ENCODE data around the gene DYNC1H1.
"Not testable (repeated sequence)": the region's sequence is repeated elsewhere in the genome, so short reads cannot be mapped to it uniquely, and the experiment has no call there.

Gene DYNC1H1

DNA sequence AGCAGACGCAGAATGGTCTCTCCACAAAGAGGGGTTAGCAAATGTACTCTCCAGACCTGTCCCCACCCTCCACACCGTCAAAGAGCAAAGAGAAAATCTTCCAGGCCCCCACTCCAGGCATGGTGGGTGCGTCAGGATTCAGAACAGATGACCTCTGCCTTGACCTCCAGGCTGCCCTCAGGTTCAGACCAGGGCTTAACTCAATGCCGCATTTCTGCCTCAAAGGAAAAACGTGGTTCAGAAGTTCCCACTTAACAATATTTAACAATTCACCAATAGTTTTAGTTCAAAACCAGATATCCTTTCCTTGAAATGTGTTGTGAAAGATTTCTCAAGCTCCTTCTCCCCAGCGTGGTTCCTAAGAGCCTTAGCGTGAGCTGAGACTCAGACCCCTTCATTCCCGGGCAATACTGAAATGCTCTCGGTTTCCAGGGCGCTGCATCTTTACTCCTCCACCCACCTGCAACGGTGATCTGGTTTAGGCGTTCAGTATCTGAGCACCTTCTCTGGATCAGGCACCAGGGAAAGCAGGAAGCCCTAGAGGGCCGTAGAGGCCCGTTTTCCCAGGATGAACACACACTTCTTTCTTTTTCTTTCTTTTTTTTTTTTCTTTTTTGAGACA lies 99.5 kb downstream of the DYNC1H1 start:
- DNase-seq (ENCODE audit: low read depth in 2 of 2): no peak

DNA sequence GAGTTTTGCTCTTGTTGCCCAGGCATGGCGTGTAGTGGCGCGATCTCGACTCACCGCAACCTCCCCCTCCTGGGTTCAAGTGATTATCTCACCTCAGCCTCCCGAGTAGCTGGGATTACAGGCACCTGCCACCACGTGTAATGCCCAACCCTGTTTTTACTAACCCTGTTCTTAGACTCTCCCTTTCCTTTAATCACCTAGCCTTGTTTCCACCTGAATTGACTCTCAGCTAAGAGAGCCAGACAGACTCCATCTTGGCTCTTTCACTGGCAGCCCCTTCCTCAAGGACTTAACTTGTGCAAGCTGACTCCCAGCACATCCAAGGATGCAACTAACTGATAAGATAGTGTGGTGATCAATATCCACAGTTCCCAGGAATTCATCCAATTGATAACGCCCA lies 100.2 kb downstream of the DYNC1H1 start:
- DNase-seq (ENCODE audit: low read depth in 2 of 2): not testable (repeated sequence)

- DNase-seq (ENCODE audit: low read depth in 2 of 2): no peak
These were observed 101.7 kb downstream of the DYNC1H1 start for GRCh38 chr14:102066041-102066451.

DNA sequence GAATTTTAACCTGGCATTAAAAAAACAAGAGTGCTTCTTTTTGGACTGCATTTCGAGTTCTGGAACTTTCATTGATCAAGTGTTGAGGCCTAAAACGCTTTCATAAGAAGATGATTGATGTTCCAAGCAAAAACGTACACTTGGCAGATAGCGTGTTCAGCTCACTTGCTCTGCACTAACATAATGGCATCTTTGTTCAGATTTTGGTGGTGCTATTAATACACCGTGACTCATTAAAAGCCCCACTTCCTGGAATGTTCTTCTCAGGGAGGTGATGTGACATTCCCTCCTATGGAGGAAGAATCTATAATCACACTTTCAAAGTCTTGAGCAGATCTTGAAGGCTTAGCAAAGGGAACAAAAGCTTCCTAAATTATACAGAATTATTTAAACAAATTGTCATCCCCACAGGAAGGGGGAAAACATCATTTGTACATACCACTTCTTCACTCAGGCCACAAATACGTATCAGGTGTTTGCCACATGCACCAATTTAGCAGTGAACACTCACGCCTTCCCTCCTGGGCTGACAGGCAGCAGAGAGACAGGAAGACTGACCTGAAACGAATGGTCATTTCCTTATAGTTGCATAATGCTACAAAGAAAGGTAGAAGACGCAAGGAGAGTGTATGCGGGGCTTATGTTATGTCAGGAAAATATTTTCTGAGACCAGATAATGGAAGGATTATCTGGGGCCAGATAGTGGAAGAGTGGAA lies 107.1 kb downstream of the DYNC1H1 start:
- no peak for DNase-seq (ENCODE audit: low read depth in 2 of 2)

DNA sequence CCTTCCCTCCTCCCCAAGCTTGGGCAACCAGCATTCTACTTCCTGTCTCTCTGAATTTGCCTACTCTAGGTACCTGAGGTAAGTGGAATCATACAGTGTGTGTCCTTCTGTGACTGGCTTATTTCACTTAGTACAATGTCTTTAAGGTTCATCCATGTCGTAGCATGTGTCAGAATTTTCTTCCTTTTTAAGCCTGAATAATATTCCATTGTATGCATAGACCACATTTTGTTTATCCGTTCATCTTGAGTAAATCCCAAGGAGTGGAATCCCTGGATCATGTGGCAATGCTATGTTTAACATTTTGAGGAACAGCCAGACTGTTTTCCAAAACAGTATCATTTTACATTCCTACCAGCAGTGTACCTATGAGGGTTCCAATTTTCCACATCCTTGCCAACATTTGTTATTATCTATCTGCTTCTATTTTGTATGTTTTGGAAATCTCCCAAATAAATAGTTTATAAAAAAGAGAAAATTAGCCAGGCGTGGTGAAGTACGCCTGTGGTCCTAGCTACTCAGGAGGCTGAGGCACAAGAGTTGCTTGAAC lies 110.1 kb downstream of the DYNC1H1 start:
- DNase-seq (ENCODE audit: low read depth in 2 of 2): no peak

DNA sequence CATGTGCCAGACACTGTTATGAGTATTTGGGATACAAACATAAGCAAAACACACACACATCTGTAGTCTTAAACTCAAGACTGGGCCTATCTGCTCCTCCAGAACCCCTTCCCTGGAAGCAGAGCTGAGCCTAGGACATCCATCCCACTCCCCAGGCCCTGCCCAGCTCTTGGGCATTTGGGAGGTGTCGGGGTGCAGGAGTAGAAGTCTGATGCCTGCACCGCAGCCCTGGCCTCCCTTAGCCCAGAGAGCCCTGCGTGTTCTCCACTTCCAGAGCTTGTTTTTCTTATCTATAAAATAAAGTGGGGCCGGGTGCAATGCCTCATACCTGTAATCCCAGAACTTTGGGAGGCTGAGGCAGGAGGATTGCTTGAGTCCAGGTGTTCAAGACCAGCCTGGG lies 110.8 kb downstream of the DYNC1H1 start:
- DNase-seq (ENCODE audit: low read depth in 2 of 2): no peak

GRCh38 chr14:102077382-102077709 lies 113.0 kb downstream of the DYNC1H1 start:
- no peak for DNase-seq (ENCODE audit: low read depth in 2 of 2)

GRCh38 chr14:102078361-102078791 lies 114.0 kb downstream of the DYNC1H1 start:
- DNase-seq (ENCODE audit: low read depth in 2 of 2): not testable (repeated sequence)

DNA sequence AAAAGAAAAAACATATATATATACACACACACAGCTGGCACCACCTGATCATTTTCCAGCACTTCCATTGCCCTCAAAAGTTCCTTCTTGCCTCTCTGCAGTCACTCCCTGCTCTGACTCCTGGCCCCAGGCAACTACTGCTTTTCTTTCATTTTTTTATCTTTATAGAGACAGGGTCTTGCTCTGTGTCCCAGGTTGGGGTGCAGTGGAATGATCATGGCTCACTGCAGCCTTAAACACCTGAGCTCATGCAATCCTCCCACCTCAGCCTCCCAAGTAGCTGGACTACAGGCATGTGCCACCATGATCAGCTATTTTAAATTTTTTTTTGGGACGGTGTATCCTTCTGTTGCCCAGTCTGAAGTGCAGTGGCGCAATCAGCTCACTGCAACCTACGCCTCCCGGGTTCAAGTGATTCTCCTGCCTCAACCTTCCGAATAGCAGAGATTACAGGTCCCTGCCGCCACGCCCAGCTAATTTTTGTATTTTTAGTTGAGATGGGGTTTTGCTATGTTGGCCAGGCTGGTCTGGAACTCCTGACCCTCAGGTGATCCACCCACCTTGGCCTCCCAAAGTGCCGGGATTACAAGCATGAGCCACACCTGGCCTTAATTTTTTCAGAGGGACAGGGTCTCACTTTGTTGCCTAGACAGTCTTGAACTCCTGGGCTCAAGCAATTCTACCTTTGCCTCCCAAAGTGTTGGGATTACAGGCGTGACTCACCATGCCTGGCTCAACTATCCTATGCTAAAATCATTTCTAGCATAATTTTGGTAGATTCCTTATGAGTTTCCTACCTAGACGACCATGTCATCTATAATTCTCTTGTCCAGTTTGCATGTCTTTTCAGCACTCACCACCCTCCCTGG lies 114.7 kb downstream of the DYNC1H1 start:
- no peak for DNase-seq (ENCODE audit: low read depth in 2 of 2)

DNA sequence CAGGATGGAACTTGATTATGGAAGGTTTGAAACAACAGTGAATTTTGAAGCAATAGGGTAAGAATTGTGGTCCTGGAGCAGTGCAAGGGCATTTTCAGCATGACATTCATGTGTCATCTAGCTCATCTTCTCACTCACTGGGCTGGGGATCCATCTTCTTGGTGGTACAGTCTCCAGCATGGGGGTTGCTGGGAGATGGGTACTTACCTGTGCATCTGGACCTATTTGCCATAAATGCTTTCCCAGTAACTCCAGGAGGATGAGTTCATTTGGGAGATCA lies 115.3 kb downstream of the DYNC1H1 start:
- no peak for DNase-seq (ENCODE audit: low read depth in 2 of 2)

DNA sequence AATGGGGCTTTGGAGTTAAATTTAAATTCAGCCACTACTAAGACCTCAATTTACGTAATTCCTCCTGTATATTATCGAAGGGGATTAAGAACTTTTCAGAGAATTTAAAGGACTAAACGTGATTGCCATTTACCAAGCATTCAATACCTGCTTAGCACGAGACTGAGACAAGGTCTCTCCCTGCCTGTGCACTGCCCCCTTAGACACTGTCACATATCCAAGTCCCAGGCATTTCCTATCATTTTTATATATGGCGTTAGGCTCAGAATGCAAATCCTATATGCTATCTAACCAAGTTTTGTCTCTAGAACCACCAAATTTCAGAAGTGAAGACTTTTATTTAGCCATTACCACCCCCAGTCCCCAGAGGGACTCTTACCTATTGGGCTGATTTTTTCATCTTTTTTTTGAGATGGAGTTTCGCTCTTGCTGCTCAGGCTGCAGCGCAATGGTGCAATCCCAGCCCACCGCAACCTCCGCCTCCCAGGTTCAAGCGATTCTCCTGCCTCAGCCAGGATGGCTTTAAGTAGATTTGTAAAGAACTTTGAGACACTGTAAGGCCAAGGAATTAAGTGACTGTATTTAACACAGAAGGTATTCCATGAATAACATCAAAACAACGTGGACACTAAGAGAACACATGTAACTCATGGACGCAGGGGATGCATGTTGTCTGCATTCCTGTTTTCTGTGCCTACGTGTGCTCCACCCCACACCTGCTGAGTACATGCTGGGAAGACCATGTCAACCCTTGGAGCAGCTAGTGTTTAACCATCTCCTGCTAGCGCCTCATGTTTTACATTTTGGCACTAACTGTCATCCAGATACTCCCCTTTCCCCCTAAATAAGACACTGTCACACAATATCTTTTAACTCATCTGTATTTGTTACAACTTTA lies 116.1 kb downstream of the DYNC1H1 start:
- DNase-seq (ENCODE audit: low read depth in 2 of 2): no peak

GRCh38 chr14:102081231-102082080 lies 117.1 kb downstream of the DYNC1H1 start:
- DNase-seq (ENCODE audit: low read depth in 2 of 2): no peak

DNA sequence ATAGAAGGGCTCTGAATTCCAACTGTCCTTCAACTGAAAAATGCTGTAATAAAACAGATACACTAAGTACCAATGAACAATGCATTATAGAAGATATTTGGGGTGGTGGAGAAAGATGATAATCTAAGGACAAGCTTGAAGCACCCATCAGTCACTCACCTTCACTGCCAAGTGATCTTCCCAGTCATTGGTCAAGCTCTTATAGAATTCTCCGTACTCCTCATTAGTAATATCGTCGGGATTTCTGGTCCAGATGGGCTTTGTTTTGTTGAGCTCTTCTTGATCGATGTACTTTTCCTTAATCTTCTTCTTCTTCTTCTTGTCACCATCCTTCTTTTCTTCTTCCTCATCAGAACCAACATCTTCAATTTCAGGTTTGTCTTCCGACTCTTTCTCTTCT lies 120.1 kb downstream of the DYNC1H1 start:
- DNase-seq (ENCODE audit: low read depth in 2 of 2): not testable (repeated sequence)

GRCh38 chr14:102084931-102085330 lies 120.6 kb downstream of the DYNC1H1 start:
- DNase-seq (ENCODE audit: low read depth in 2 of 2): no peak

DNA sequence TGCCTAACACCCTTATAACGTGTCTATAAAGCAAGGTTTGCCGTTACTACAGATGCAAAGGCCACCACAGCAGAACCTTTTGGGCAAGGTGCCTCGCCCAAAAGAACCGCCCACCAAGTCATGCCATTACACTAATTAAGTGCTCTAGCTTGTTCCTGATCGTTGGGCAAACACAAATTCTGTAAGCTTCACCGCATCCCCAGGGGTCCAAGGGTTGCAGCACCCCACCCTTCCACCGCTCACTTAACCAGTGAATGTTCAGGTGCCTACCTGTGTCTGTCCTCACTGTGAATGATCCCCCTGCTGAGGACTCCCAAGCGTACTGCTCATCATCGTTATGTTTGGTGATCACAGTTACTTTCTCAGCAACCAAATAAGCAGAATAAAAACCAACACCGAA lies 121.1 kb downstream of the DYNC1H1 start:
- DNase-seq (ENCODE audit: low read depth in 2 of 2): no peak

GRCh38 chr14:102085948-102086708 lies 121.8 kb downstream of the DYNC1H1 start:
- DNase-seq (ENCODE audit: low read depth in 2 of 2): peak; percentile 31 to 51

GRCh38 chr14:102086709-102086971 lies 122.3 kb downstream of the DYNC1H1 start:
- DNase-seq (ENCODE audit: low read depth in 2 of 2): no peak

DNA sequence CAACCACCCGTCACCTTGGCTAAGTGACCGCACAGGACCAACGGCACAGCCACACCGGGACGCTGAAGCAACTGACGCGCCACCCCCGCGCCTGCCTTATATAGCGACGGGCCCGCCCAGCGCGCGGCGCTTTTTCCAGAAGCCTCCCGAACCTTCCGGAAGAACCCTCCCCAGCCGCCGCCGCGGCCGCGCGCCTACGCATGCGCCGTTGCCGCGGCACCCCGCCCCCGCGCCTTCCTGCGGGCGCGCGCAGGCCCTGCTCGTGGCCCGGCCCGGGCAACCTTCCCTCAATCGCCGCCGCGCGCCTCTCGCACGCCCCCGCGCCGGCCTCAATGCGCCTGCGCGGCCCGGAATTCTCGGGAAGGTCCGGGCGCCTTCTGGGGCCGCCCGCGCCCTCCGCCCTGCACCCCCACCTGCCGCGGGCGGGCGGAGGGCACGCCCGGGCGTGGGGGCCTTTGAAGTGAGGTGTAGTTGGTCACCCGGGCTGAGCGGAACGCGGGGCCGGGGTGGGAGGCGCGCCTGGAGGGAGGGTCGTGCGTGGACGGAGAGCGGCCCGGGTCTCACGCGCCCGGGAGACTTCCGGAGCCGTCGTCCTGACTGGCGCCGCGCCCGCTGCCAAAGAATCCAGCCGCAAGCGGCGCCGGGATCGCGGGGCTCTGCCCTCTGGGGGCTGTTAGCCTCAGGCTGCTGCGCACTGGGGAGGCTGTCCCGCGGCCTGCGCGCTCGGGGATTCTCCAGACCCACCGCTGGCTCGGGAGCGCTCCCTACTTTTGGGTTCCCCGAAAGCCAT lies 122.8 kb downstream of the DYNC1H1 start, which contains the start of gene HSP90AA1:
HSP90AA1 (minus strand) TSS at position 73 of the 790 bp plus-strand sequence. CDS start 666 bp downstream, outside the sequence.
- DNase-seq (ENCODE audit: low read depth in 2 of 2): peak; percentile 90 to 96

DNA sequence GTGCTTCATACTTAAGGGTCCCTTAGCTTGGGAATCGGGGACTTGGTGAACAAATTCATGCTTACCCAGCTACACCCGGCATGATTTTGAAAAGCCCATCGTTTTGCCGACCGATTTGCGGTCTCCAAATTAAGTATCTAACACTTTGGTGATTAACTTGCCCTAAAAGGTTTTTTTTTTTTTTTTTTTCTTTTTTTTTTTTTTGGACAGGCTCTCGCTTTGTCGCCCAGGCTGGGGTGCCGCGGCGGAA lies 123.3 kb downstream of the DYNC1H1 start:
- DNase-seq (ENCODE audit: low read depth in 2 of 2): no peak

Measured in stimulated activated CD8-positive, alpha-beta memory T cell treated with anti-CD3 and anti-CD28 coated beads, Interleukin-15, amount 100 ng/mL, for 4 hours (primary cell).